Tibial artery (tissue), 4 donors: Measurements from ENCODE around the gene DENND6B.

ENCODE experiments used
- DNase-seq, 2 donors: peaks; one replicate each; pipeline ENCODE4 v3.0.0-alpha.2; 2019
- H3K27ac ChIP-seq, 2 donors: fragments of 200-600 bp; sonication (generic) in 1 of 2; 1 replicate in 1 of 2; 2 replicates in 1 of 2; pipeline ENCODE4 v1.5.1; 2018 to 2019; ENCODE audit warnings: mild to moderate bottlenecking in 1 of 2
- H3K27me3 ChIP-seq, 2 donors: fragments of 200-600 bp; sonication (generic) in 1 of 2; one replicate each; pipeline versions ENCODE4 v1.5.1 to v1.6.0; 2016 to 2019
- H3K36me3 ChIP-seq, 3 donors: fragments of 200-600 bp; sonication (generic) in 2 of 3; one replicate each; pipeline ENCODE4 v1.5.1; 2016 to 2019; ENCODE audit warnings: mild to moderate bottlenecking in 2 of 3
- H3K4me1 ChIP-seq, 4 donors: fragments of 200-600 bp; sonication (generic) in 2 of 4; 1 replicate in 3 of 4; 2 replicates in 1 of 4; pipeline ENCODE4 v1.5.1; 2016 to 2019
- H3K4me3 ChIP-seq, 2 donors: fragments of 200-600 bp; sonication (generic) in 1 of 2; 1 replicate in 1 of 2; 2 replicates in 1 of 2; pipeline ENCODE4 v1.5.1; 2018 to 2019; ENCODE audit warnings: mild to moderate bottlenecking in 2 of 2
- H3K9me3 ChIP-seq, 3 donors: fragments of 200-600 bp; sonication (generic) in 1 of 3; one replicate each; pipeline ENCODE4 v1.5.1; 2016 to 2019
- intact Hi-C: fragments of 100-400 bp; cut with DNase I; formaldehyde crosslinking; loops from one replicate; pipeline ENCODE4 v1.15.0; 2023; ENCODE audit warnings: low total_unique reads
- TF ChIP-seq, protein P1 (sequence below), 2 experiments: fragments of 200-600 bp in 1 of 2; fragments of 450-650 bp in 1 of 2; IDR thresholded peaks; one replicate each; pipeline ENCODE4 v1.5.1; 2017 to 2019; ENCODE audit warnings: antibody characterized with exemption in 2 of 2, mild to moderate bottlenecking in 1 of 2, moderate library complexity in 1 of 2

Gene DENND6B

DNA sequence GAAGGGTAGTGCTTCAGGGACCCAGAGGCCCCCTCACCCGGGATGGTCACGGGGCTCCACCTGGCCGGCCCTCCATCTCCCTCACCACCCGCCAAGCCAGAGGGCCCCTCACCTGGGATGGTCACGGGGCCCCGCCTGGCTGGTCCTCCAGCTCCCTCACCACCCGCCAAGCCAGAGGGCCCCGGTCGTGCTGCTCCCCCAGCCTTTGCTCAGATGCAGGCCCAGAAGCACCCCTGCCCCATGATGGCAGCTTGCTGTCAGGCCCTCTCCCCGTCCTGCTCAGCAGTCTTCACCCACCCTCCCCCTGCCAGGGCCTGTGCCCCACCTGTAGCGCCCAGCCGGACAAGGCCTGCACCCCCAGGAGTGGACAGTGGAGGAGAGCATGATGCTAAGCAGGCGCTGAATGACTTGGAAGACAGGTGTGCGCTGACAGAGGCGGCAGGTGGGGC is 7.3 kb downstream of the DENND6B start:
- Histone ChIP-seq H3K27me3 (no peaks in the 10 kb centered on the region), H3K4me1 (no peaks in the 10 kb centered on the region), H3K9me3 (no peaks in the 10 kb centered on the region), H3K27ac (no peak overlapping the region), H3K4me3 (no peak overlapping the region), H3K36me3 (no peaks in the 10 kb centered on the region)
- TF ChIP-seq, protein P1, sequence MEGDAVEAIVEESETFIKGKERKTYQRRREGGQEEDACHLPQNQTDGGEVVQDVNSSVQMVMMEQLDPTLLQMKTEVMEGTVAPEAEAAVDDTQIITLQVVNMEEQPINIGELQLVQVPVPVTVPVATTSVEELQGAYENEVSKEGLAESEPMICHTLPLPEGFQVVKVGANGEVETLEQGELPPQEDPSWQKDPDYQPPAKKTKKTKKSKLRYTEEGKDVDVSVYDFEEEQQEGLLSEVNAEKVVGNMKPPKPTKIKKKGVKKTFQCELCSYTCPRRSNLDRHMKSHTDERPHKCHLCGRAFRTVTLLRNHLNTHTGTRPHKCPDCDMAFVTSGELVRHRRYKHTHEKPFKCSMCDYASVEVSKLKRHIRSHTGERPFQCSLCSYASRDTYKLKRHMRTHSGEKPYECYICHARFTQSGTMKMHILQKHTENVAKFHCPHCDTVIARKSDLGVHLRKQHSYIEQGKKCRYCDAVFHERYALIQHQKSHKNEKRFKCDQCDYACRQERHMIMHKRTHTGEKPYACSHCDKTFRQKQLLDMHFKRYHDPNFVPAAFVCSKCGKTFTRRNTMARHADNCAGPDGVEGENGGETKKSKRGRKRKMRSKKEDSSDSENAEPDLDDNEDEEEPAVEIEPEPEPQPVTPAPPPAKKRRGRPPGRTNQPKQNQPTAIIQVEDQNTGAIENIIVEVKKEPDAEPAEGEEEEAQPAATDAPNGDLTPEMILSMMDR (IDR thresholded peaks at IDR 0.05) = no peak
- no peak for DNase-seq
- intact Hi-C loops = no loop called here

DNA sequence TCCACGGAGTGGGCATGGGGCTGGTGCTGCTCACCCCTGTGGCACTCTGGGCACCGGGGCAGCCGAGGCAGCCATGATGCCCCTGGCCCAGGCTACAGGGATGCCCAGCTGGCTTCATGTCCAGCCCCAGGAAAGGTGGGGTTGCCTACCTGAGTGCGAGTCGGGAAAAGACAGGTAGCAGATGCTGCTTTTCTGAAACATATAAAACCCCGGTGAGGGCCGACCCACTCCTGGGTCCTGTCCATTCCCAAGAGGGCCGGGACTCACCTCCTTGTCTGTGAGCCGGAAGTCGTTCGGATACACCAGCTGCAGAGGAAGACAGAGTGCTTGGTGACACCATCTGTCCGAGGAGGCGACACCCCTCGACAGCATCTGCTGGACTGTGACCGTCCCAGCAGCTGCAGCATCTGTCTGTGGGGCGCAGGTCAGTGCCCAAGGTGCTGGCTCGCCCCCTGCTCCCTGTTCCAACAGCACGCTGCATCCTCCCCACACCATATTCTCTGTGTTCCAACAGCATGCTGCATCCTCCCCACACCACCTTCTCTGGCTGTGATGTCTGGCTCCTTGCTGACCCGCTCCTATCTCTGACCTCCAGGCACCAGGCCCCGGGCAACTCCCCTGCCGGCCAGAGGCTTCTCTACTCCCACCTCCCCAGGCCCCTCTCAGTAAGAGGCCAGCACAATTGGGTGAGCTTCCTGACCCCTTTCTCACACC is 8.0 kb downstream of the DENND6B start:
- no peak for DNase-seq
- TF ChIP-seq, protein P1 (IDR thresholded peaks at IDR 0.05) = no peak
- intact Hi-C loops = no loop called here
- H3K9me3 ChIP-seq = no peaks in the 10 kb centered on the region
- no peak overlapping the region for H3K27ac ChIP-seq
- H3K27me3 ChIP-seq = no peaks in the 10 kb centered on the region
- no peak overlapping the region for H3K4me3 ChIP-seq
- H3K4me1 ChIP-seq = no peaks in the 10 kb centered on the region
- no peaks in the 10 kb centered on the region for H3K36me3 ChIP-seq

DNA sequence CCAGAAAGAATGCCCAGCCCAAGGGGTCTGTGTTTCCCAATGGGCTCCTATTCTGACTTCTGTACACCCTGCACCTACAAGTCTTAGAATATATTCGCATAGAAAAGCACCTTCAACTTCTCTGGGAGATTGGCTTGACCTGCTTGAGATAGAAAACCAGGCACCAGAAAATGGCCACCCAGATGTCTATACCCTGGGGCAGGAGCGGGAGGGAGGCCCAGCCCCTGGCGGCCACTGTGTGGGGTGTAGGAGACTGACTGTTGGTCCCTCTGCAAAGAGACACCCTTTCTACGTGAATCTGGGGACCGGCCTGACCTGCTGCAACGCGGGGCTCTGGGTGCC is 8.5 kb downstream of the DENND6B start:
- intact Hi-C loops = no loop called here
- no peak for DNase-seq
- H3K4me1 ChIP-seq = no peaks in the 10 kb centered on the region
- H3K4me3 ChIP-seq = no peak overlapping the region
- no peaks in the 10 kb centered on the region for H3K9me3 ChIP-seq
- H3K27me3 ChIP-seq = no peaks in the 10 kb centered on the region
- no peaks in the 10 kb centered on the region for H3K36me3 ChIP-seq
- TF ChIP-seq, protein P1 (IDR thresholded peaks at IDR 0.05) = no peak
- H3K27ac ChIP-seq = no peak overlapping the region

DNA sequence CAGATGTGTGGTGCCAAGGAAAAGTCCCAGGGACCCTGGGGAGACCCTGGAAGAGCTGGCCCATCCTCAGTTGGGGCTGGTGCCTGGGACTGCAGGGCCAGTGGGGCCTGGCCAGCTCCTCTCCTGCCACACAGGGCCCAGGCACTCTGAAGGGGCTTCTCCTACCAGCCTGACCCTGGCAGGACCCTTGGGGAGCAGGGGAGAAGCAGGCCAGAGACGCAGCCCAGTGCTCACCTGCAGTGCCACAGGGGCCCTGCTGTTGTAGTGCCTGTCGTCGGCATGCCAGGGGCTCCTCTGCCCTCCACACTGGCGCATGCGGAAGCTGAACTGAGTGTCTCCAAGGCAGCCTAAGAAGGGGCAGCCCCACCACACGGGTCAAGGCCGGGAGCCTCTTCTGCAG is 9.1 kb downstream of the DENND6B start:
- no peak overlapping the region for H3K27ac ChIP-seq
- H3K4me1 ChIP-seq = no peaks in the 10 kb centered on the region

DNA sequence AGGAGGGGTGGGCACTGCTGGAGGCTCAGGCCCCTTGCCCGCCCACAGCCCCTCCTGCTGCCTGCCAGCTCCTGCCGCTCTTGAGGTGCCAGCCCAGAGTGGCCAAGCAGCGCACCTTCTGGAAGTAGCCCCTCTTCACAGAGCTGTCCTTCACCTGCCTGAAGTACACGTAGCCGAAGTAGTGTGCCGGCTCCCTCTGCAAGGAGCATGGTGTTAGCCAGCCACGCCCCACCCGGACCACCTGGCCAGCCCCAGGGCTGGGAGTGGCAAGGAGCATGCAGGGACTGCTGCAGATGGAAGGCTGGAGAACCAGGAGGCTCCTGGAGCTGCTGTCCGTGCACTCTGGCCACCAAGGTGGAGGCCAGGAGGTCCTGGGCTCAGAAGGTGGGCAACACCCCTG is 9.6 kb downstream of the DENND6B start:
- intact Hi-C loops = no loop called here
- TF ChIP-seq, protein P1 (IDR thresholded peaks at IDR 0.05) = no peak
- no peak for DNase-seq
- Histone ChIP-seq H3K9me3 (no peaks in the 10 kb centered on the region), H3K4me3 (no peak overlapping the region), H3K27me3 (no peaks in the 10 kb centered on the region), H3K27ac (no peak overlapping the region), H3K4me1 (no peaks in the 10 kb centered on the region), H3K36me3 (no peaks in the 10 kb centered on the region)

More for the DNA sequence above, 9.1 kb downstream of the DENND6B start:
- intact Hi-C loops = no loop called here
- H3K36me3 ChIP-seq = no peaks in the 10 kb centered on the region
- H3K9me3 ChIP-seq = no peaks in the 10 kb centered on the region
- H3K4me3 ChIP-seq = no peak overlapping the region
- DNase-seq = no peak
- TF ChIP-seq, protein P1 (IDR thresholded peaks at IDR 0.05) = no peak
- H3K27me3 ChIP-seq = no peaks in the 10 kb centered on the region
